ENCODE data around the gene NPSR1.
"Not testable (repeated sequence)": the region's sequence is repeated elsewhere in the genome, so short reads cannot be mapped to it uniquely, and the experiment has no call there.

The NPSR1 gene

DNA sequence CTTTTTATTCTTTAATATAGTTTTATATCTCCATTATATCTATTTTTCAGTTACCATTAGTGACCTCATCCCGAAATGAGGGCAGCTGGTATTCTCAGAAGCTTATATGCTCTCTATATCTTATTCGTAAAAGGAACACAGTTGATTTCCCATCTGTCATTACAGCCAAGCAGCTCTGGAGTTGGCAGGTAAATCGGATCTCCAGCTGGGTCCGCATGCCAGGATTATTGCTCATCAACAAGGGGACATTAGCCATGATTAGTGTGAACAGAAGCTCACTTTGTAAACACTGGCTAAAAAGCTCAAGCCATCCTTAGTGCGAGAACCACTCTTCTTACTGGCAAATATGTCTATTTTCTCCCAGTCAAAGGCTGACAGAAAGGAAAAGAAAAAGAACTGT, 180.3 kb downstream of the NPSR1 start:
- no peak for DNase-seq

GRCh38 chr7:34839645-34840044, 181.6 kb downstream of the NPSR1 start:
- no peak for DNase-seq

GRCh38 chr7:34840176-34840785, 182.3 kb downstream of the NPSR1 start:
- DNase-seq, result no peak

DNA sequence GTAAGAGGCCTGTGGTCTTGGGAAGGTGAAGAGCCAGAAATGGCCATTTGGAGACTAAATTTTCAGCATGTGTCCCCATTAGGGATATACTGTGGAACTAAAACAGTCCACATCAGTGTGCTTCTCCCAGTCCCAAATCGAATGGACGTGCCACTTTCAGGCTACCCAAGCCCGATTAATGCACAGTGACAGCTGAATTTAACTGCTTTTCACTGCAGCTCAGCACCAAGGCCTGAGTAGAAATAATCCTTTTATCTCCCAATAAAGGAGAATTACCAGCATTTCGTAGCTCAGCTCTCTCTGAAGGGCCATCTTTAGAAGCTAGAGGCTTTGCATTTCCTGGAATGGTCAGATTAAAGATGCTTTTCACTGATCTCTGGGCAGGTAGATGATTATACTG, 183.3 kb downstream of the NPSR1 start:
- DNase-seq, result no peak

- no peak for DNase-seq
Observed at GRCh38 chr7:34842782-34843181, 184.8 kb downstream of the NPSR1 start.

- no peak for DNase-seq
Observed at GRCh38 chr7:34844406-34844805, 186.4 kb downstream of the NPSR1 start.

DNA sequence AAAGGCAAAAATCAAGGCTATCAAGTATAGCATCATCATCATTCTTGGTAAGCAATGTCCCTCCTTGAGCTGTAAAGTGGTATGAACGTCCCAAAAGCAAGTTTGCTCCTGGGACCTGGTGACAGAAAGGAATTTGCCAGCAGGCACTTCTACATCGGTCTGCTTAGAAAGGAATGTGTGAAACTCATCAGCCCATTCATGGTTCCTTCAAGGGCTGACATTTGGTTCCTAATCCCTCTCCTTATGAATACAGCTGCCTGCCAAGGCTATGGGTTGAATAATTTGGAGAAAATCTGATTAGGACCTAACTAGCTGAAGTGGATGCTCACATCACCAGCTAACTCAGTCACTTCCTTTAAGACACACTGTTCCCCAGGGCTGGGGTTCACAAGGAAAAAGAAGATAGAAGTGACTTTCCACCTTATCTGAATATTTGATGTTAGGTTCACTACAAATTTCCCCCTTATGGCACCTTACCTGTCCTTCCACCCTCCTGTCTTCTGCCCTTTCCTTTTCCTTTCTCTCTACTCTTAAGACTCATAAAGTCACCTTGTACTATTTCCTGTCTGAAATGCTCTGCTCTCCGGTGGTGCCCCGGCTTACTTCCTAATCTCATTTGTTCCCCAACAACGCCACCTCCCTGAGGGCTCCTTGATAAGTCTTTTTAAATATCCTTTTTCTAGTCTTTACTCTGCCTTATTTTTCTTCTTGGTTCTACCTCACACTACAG, 187.1 kb downstream of the NPSR1 start:
- no peak for DNase-seq

DNA sequence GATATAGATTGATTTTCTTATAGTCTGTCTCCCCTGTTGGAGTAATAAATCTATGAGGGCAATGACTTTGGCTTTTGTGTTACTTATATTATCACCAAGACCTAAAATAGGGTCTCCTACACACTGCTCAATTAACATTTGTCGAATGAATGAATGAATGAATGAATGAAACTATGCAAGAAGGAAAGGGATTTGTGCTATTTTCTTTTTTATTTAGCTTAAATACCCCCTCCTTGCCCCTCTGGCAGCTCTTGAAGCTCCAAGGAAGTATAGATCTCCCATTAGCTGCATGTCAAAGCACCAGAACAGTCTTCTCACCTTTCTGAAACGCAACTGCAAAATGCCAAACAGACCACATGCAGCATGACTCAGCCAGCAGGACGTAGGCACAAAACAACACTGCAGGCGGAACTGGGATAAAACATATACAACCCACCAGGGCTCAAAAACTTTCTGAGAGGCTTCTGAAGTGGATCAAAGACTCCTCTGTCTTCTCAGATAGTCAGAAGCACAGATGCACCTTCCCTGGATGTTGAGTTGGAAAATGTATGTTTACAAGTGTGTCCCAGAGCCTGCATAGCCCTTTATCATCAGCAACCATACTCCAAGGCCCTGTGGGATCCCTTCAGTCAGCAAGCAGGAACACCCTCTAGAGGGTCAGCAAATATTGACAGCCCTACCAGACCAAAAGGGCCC, 187.8 kb downstream of the NPSR1 start:
- DNase-seq, result no peak

DNA sequence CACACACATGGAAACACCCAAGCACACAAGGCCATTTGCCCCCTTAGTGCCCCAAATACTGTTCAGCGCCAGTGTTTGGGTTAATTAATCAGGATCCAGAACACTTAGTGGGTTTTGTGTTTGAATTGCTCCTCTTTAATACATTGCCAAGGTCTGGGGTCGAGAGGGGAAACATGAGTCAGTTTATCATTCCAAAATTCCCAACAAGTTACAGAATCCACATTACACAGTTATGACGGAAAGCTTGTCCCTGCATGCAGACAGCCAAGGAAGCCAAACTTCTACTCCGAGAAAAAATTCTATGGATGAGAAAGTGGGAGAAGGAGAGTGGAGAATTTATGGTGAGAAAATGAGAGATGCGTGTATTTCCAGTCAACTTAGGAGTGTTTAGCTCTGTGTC, 189.0 kb downstream of the NPSR1 start:
- no peak for DNase-seq

DNA sequence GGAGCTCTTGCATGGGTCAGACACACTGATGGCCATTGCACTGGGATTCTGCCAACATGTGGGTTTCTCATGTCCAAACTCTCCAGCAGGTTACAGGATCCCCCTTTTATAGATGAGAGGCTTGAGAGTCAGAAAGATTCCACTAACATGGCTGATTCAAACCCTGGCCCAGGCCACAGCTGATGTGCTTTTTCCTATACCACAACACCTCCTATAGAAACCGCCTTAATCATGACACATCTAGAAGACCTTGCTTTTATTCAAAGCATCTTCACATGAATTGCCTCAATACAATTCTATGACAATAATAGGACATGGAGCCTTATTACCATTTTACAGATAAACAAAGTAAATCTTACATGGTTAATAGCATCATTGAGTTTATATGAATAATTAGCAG, 190.7 kb downstream of the NPSR1 start:
- no peak for DNase-seq

- no peak for DNase-seq
Observed at GRCh38 chr7:34849163-34849960, 191.3 kb downstream of the NPSR1 start.

- DNase-seq, result no peak
Observed at GRCh38 chr7:34849986-34850385, 192.0 kb downstream of the NPSR1 start.

GRCh38 chr7:34850681-34851080, 192.7 kb downstream of the NPSR1 start:
- no peak for DNase-seq

GRCh38 chr7:34851431-34851830, 193.4 kb downstream of the NPSR1 start:
- DNase-seq, result no peak

- not testable (repeated sequence) for DNase-seq
Observed at GRCh38 chr7:34858444-34858843, 200.4 kb downstream of the NPSR1 start.

GRCh38 chr7:34859281-34859680, 201.3 kb downstream of the NPSR1 start:
- DNase-seq, result not testable (repeated sequence)

DNA sequence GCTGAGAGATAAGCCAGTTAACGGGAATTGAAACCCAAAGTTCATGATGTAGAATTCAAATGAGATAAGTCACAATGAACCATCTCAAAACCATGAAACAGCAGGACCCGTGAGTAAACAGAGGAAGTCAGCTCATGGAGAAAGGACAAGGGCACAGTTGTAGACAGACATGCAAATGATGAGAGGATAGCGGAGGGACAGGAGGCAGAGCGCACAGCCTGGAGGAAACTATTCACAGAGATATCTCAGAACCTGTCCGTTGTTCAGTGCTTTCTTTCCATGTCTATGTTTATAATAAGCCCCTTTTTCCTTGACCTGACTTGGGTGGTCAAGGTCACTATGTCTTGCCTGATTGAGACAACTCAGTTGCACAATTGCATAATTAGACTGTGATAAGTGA, 208.2 kb downstream of the NPSR1 start:
- not testable (repeated sequence) for DNase-seq

- not testable (repeated sequence) for DNase-seq
Observed at GRCh38 chr7:34867341-34867740, 209.3 kb downstream of the NPSR1 start.

- DNase-seq, result not testable (repeated sequence)
Observed at GRCh38 chr7:34868602-34869001, 210.6 kb downstream of the NPSR1 start.

DNA sequence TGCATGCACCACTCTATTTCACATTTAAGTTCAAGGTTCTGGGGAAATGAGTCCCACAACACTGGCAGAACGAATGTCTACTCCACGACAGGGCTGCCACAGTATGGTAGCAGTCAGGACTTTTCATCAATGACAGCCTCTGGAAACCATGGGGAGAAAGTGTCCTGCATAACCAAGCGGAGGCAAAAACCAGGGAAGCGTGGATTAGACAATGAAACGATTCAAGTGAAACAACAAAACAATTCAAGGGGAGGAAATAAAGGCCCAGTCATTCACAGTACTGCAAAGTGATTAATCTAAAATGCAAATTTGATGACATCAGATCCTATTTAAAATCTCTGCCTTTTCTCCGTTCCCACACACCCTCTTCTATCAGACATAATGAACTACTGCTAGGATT, 211.0 kb downstream of the NPSR1 start:
- no peak for DNase-seq

- DNase-seq, result not testable (repeated sequence)
Observed at GRCh38 chr7:34870041-34870440, 212.0 kb downstream of the NPSR1 start.

DNA sequence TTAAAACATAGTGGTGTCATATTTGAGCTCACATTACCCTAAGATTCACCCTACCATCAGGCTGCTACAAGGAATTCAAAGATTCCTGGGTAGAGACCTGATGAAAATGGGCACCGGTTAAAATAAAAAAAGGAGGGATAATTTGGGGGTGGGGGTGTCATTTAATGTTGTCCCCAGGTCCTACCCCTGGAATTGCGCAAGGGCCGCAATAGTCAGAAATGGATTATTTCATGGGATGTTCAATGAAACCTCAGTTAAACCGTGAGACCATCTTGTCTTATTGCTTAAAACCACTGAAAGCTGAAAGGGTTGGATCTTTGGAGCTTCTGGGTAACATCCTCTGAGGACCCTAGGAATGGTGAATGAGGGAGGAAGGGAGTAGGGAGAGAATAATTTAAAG, 216.3 kb downstream of the NPSR1 start:
- not testable (repeated sequence) for DNase-seq

DNA sequence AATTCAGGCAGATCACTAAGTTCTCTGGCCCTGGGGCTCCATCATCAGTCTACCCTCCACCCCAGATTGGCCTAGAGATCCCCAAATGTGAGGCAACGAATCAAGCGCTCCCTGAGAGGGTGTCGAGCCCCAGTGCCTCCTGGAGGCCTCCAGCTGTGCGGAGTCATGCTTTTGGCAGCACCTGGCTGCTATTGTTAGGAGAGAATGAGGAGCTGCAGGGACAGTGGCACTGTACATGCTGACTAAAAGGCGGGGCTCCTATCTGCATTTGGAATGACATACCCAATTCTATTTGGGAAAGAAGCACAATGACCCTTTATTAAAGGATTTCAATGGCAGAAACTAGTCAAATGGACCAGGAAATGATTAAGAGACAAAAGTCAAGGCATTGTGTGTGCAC, 217.5 kb downstream of the NPSR1 start:
- DNase-seq, result no peak

All from activated gamma-delta T cell treated with Interleukin-2 at 50 U/mL for 16 hours (primary cell).